Activated T-helper 2 cell treated with anti-CD3 and anti-CD28 coated beads, Interferon-gamma antibody, Interleukin-2, Interleukin-4, amounts not matched to agents 10 μg/mL and 5 μg/mL and 100 μg/mL, durations not matched to agents 14 hours and 24 hours and 36 hours (primary cell): Measurements from ENCODE around the gene DNAJB12. TPM values are rescaled to one million over a fixed set of nuclear protein-coding genes. Genes with fewer than 3 reads are reported as not detected.
"Not testable (repeated sequence)": the region's sequence is repeated elsewhere in the genome, so short reads cannot be mapped to it uniquely, and the experiment has no call there.

Experiments
- DNase-seq: peaks from one replicate; pipeline ENCODE4 v3.0.0; 2021; ENCODE audit warnings: low spot score
- H3K27ac Mint-ChIP-seq: one replicate; pipeline ENCODE4 v1.8.0; 2021; ENCODE audit warnings: mixed read lengths
- H3K27me3 Mint-ChIP-seq: one replicate; pipeline ENCODE4 v1.8.0; 2021; ENCODE audit warnings: low read depth, mixed read lengths
- H3K36me3 Mint-ChIP-seq: one replicate; pipeline ENCODE4 v1.8.0; 2021; ENCODE audit warnings: low read depth, mixed read lengths
- H3K4me1 Mint-ChIP-seq: one replicate; pipeline ENCODE4 v1.8.0; 2021; ENCODE audit warnings: low read depth, mixed read lengths
- H3K4me3 Mint-ChIP-seq: one replicate; pipeline ENCODE4 v1.8.0; 2021; ENCODE audit warnings: low read depth, mild to moderate bottlenecking, moderate library complexity, mixed read lengths
- H3K9me3 Mint-ChIP-seq: one replicate; pipeline ENCODE4 v1.8.0; 2021; ENCODE audit warnings: mixed read lengths
- intact Hi-C: fragments of 100-400 bp; cut with micrococcal nuclease; formaldehyde crosslinking; loops from one replicate; pipeline ENCODE4 v1.15.1; 2023
- total RNA-seq: library from RNA; stranded (reverse); gene quantifications from 2 replicates; pipeline ENCODE4 v1.2.3, GENCODE V29; 2022

The DNAJB12 gene
- total RNA-seq: 27.6 and 34.0 TPM in 2 replicates

DNA sequence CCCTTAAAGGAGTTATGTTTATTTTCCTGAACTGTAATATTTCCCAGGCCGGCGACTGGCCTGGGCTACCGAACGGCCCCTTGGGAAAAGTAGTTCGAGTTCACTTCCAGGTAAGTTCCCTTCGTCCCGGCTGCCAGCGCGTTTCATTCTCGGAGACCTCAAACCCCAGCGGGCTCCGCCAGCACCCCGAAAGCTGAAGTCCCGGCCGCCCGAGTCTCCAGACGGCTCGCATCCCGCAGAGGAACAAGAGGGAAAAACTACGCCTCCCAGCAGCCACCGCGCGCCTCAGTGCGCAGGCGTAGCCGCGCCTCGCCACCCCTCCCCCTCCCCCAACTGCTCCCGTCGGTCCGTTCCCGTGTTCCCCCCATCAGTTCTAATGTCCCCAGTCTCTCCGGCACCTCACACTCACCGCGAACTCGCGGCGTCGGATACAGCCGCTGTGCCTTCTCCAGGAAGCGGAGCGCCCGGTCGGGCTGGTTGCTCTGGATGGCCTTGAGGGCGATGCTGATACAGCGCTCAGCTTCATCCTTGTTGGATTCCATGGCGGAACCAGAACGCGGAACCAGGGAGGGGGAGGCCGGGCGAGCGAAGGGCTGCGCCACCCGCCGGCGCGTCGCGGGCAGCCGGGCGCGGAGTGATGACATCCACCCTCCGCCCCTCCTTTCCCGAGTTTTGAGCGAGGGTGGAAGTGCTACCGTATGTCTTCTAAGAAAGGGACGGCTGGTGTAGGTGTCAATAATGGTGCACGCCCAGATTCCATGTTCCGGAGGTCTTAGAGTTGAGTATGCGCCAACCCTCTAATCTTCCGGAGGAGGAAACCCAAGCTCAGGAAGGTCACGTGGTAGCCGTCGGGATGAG is at the start of gene DNAJB12:
Gene DNAJB12, minus strand, starts transcription at position 564 of the 858 bp plus-strand sequence. Its CDS starts 22 bp downstream, at position 542.
- Mint-ChIP-seq H3K27me3 (no peaks in the 10 kb centered on the region), H3K4me1 (peaks cover 24% of the 10 kb centered on the region), H3K36me3 (peaks cover 33% of the 10 kb centered on the region), H3K27ac (peak within 1 kb of the TSS; percentile 98), H3K9me3 (no peaks in the 10 kb centered on the region), H3K4me3 (peak within 1 kb of the TSS; percentile 98)
- intact Hi-C loops: no loop called here
- DNase-seq: peak; percentile 89

DNA sequence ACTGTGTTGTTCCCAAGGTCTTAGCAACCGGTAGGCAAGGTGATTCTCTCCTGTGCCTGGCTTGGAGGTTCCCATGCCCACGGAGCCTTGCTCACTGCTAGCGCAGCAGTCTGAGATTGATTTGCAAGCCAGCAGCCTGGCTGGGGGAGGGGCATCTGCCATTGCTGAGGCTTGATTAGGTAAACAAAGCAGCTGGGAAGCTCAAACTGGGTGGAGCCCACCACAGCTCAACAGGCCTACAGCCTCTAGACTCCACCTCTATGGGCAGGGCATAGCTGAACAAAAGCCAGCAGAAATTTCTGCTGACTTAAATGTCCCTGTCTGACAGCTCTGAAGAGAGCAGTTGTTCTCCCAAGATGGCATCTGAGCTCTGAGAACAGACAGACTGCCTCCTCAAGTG is 40.9 kb upstream of the DNAJB12 start:
- intact Hi-C loops, H3K27me3 Mint-ChIP-seq, H3K4me3 Mint-ChIP-seq, H3K36me3 Mint-ChIP-seq, H3K9me3 Mint-ChIP-seq, H3K27ac Mint-ChIP-seq, H3K4me1 Mint-ChIP-seq, DNase-seq: not testable (repeated sequence)

DNA sequence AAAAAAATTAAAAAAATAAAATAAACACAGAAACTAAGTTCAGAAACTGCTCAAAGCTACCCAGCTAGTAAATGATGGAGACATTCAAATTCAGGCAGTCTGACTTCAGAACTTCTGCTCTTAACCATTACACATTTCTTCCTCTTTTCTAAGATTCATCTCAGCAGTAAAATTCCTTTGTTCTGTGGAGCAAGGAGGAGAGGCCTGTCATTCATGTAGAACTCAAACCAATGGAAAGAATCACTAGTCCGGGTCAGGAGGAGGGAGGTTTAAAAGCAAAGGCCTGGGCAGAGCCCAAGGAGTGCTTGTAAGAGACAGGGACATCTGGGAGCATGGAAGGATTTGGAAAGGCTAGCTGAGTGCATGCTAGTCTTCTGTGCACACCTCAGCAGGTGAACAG is 37.9 kb upstream of the DNAJB12 start:
- no peak overlapping the region for H3K27ac Mint-ChIP-seq
- DNase-seq: no peak
- H3K4me3 Mint-ChIP-seq: no peak overlapping the region
- intact Hi-C loops: no loop called here
- no peaks in the 10 kb centered on the region for H3K27me3 Mint-ChIP-seq
- H3K9me3 Mint-ChIP-seq: no peaks in the 10 kb centered on the region
- H3K4me1 Mint-ChIP-seq: no peaks in the 10 kb centered on the region
- H3K36me3 Mint-ChIP-seq: no peaks in the 10 kb centered on the region

DNA sequence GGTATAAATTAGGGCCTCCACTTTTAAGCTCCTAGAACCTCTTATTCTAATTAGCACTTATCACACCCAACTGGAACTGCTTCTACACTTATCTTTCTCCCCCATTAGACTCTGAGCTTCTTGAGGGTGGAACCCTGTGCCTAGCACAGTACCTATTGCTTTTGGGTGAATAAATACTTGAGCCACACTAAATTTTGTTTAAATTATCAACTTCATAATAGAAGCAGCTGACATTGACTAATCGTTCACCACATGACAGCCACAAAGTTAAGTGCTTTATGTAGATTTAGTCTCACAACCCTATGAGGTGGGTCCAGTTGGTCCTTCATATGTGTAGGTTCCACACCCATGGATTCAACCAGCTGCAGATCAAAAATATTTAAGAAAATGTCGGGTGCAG is 36.0 kb upstream of the DNAJB12 start:
- H3K27me3 Mint-ChIP-seq: no peaks in the 10 kb centered on the region
- intact Hi-C loops: no loop called here
- no peaks in the 10 kb centered on the region for H3K9me3 Mint-ChIP-seq
- no peaks in the 10 kb centered on the region for H3K4me1 Mint-ChIP-seq
- no peak overlapping the region for H3K4me3 Mint-ChIP-seq
- no peak overlapping the region for H3K27ac Mint-ChIP-seq
- no peak for DNase-seq
- H3K36me3 Mint-ChIP-seq: no peaks in the 10 kb centered on the region

DNA sequence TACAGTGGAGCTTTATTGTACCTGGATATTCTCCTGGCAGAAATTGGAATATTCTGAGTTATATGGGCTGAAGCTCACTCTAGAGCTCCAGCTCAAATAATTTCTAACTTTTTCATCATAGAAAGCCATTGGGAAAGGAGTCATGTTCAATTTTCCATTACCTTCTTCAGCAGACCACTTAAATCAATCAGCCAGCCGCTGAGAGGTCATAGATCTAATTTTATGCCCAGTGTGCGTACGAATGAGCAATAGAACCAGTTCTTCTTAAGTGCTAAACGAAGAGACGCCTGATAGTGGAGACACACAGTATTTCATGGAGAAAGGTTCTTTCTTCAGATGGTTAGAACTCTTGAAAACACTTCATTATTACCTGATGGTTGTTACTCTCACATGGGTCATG is 35.0 kb upstream of the DNAJB12 start:
- intact Hi-C loops: no loop called here
- no peak overlapping the region for H3K4me3 Mint-ChIP-seq
- DNase-seq: no peak
- no peaks in the 10 kb centered on the region for H3K27me3 Mint-ChIP-seq
- H3K27ac Mint-ChIP-seq: no peak overlapping the region
- no peaks in the 10 kb centered on the region for H3K36me3 Mint-ChIP-seq
- no peaks in the 10 kb centered on the region for H3K4me1 Mint-ChIP-seq
- H3K9me3 Mint-ChIP-seq: no peaks in the 10 kb centered on the region

DNA sequence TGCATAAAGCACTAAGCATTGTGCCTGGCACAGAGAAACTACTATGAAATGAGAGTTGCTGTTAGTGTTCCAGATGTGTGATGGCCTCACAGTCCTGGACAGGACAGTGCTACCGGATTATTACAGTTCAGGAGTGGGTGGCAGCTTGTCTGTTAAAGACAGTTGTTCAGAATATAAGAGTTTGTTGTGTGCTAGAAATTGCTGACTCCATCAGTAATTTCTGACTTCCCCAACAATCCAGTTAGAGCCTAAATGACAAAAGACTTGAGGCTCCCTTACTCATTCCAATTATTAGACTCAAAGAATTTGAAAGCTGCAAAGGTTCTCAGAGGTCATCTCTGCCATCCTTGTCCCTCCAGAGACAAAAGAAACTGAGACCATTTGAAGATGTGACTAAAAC is 34.3 kb upstream of the DNAJB12 start:
- H3K9me3 Mint-ChIP-seq: no peaks in the 10 kb centered on the region
- H3K36me3 Mint-ChIP-seq: no peaks in the 10 kb centered on the region
- no peaks in the 10 kb centered on the region for H3K27me3 Mint-ChIP-seq
- intact Hi-C loops: no loop called here
- H3K4me3 Mint-ChIP-seq: no peak overlapping the region
- no peaks in the 10 kb centered on the region for H3K4me1 Mint-ChIP-seq
- no peak overlapping the region for H3K27ac Mint-ChIP-seq
- DNase-seq: no peak

DNA sequence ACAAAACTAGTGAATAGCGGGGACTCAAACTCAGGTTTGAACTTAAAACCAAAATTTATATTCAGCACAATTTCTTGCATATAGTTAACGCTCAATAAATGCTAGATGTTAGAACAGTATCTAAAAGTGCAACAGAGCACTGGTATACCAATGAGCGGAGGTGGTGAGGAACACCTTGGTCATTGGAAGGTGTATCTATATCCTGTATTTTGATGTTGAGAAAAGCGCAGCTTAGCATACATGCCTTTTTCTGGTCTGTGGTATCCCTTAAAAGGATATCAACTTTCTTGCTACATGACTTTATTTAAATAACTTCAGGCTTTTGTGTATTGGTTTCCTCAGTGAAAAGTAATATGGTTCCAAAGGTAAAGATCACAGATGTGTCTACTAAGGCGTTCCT is 33.3 kb upstream of the DNAJB12 start:
- Mint-ChIP-seq H3K4me3 (no peak overlapping the region), H3K27ac (no peak overlapping the region), H3K9me3 (no peaks in the 10 kb centered on the region), H3K36me3 (no peaks in the 10 kb centered on the region), H3K4me1 (no peaks in the 10 kb centered on the region), H3K27me3 (no peaks in the 10 kb centered on the region)
- no peak for DNase-seq
- intact Hi-C loops: no loop called here

DNA sequence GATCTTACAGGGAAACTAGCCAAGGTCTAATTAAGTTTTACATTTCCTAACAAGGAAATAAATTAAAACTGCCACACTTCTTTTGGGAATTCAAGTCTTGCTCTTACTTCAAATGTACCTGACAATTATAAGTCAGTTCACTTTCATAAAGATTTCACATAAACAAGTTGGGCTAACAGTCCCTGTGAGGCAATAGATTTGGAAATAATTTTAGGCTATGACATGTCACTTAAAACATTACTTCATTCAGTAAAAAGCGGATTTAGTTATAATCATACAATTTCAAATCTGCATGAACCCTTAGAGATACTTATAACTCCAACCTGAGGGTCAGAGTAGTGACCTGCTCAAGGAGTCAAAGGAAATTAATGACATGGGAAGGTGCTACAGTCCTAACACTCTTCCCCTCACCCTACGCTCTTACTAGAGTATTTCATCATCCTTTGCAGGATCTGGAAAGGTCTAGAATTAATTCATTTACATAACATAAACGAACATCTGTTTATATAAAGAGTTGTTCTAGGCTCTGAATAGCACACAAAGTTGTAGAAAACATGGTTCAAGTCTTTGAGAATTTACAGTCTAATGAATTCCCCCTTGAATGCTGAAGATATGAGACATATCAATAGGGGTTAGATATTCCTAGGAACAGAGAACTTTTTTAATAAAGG is 32.3 kb upstream of the DNAJB12 start:
- intact Hi-C loops: no loop called here
- no peaks in the 10 kb centered on the region for H3K9me3 Mint-ChIP-seq

DNA sequence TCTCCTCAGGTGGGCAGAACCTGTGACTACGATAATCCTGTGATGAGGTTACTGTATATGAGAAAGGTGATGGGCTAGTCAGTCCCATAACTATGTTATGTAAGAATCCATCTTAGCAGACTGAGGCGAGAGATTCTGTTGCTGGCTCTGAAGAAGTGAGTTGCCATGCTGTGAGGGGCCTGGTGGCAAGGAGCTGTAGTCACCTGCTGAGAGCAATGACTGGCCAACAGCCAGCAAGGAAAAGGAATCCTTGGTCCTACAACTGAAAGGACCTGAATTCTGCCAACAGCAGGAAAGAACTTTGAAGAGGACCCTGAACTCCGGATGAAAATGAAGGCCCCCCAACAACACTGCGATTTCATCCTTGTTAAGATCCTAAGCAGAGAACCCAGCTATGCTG is 31.0 kb upstream of the DNAJB12 start:
- no peak overlapping the region for H3K4me3 Mint-ChIP-seq

More for the DNA sequence above, 32.3 kb upstream of the DNAJB12 start:
- Mint-ChIP-seq H3K27ac (no peak overlapping the region), H3K36me3 (no peaks in the 10 kb centered on the region), H3K27me3 (no peaks in the 10 kb centered on the region), H3K4me3 (no peak overlapping the region), H3K4me1 (no peaks in the 10 kb centered on the region)
- DNase-seq: no peak

DNA sequence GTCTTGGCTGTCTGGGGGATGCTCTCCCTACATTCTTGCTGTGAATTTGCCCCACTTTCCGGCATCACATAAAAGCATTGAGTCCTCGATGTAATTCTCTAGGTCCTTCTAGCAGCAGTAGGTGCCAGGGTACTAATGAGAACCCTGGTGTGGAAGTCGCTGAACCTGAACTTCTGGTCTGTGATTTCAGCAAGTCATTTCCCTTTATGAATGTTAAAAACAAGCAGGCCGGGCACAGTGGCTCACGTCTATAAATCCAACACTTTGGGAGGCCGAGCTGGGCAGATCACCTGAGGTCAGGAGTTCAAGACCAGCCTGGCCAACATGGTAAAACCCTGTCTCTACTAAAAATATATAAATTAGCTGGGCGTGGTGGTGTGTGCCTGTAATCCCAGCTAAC is 30.3 kb upstream of the DNAJB12 start:
- H3K4me1 Mint-ChIP-seq, intact Hi-C loops, H3K27ac Mint-ChIP-seq, H3K4me3 Mint-ChIP-seq, H3K36me3 Mint-ChIP-seq, DNase-seq, H3K9me3 Mint-ChIP-seq, H3K27me3 Mint-ChIP-seq: not testable (repeated sequence)

More for the DNA sequence above, 31.0 kb upstream of the DNAJB12 start:
- no peaks in the 10 kb centered on the region for H3K27me3 Mint-ChIP-seq
- no peaks in the 10 kb centered on the region for H3K9me3 Mint-ChIP-seq
- intact Hi-C loops: no loop called here
- no peaks in the 10 kb centered on the region for H3K36me3 Mint-ChIP-seq
- no peak for DNase-seq
- no peak overlapping the region for H3K27ac Mint-ChIP-seq
- no peaks in the 10 kb centered on the region for H3K4me1 Mint-ChIP-seq

DNA sequence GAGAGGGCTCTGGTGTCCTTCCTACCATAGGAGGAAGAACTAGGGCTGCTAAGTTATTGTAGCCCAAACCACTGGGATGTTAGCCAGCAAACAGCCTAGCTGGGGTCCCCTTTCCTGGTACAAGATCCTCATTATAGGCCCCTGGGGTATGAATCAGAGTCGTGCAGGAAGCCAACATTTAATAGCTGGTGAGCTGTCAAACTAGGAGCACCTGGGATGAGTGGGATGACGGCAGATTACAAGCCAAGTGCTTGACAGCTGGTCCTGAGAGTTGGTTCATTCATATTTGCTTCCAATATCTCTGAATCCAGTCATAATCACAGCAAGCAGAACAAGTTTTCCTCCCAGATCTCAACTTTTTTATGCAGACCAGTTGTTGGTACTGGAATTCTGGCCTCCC is 25.1 kb upstream of the DNAJB12 start:
- Mint-ChIP-seq H3K9me3 (no peaks in the 10 kb centered on the region), H3K4me1 (peaks cover 9% of the 10 kb centered on the region), H3K36me3 (no peaks in the 10 kb centered on the region), H3K4me3 (no peak overlapping the region), H3K27me3 (no peaks in the 10 kb centered on the region), H3K27ac (no peak overlapping the region)
- DNase-seq: no peak
- intact Hi-C loops: no loop called here

DNA sequence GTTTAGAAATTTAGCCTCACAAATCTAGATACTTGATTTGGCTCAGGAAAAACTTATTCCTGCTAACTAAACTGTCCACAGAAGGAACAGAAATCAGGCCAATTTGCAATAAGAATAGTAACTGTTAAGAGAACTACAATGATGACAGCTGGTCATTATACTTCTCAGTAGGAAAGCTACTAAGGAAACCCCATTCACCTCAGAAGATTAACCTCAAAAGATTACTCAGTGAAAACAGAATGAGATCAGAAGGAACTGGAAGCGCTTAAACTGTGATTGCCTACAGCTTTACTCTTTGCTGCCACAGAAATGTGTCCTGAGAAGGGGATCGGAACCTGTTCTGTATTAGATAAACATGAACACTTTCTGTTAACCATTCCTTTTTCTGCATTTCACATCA is 24.3 kb upstream of the DNAJB12 start:
- H3K36me3 Mint-ChIP-seq: no peaks in the 10 kb centered on the region
- no peaks in the 10 kb centered on the region for H3K27me3 Mint-ChIP-seq
- peaks cover 9% of the 10 kb centered on the region for H3K4me1 Mint-ChIP-seq
- H3K27ac Mint-ChIP-seq: no peak overlapping the region
- intact Hi-C loops: no loop called here
- no peak overlapping the region for H3K4me3 Mint-ChIP-seq
- H3K9me3 Mint-ChIP-seq: no peaks in the 10 kb centered on the region
- DNase-seq: no peak

DNA sequence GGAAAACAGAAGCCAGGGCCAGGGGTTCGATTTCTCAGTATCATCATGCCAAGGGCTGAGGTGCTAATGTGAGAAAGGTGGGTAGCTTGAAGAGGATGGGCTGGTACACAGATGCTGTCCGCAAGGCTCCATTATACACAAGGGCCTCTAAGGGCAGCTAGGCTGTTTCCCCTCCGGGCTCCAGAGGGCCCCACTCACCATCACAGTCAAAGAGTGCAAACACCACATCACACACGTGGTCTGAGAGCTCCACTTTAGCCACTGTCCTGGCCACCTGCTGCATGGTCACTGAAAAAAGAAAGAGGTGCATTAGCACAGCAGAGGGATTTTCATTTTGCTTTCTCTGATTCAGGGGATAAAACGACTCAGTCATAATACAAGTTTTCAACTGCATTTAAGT is 20.9 kb upstream of the DNAJB12 start:
- DNase-seq: no peak
- Mint-ChIP-seq H3K27ac (no peak overlapping the region), H3K4me3 (no peak overlapping the region)

More for the DNA sequence above, 20.9 kb upstream of the DNAJB12 start:
- Mint-ChIP-seq H3K4me1 (peaks cover 10% of the 10 kb centered on the region), H3K36me3 (no peaks in the 10 kb centered on the region), H3K9me3 (no peaks in the 10 kb centered on the region), H3K27me3 (no peaks in the 10 kb centered on the region)
- intact Hi-C loops: no loop called here
